Endothelial cell of umbilical vein (primary cell): ENCODE data around the gene HDAC5. TPM values are rescaled to one million over a fixed set of nuclear protein-coding genes. Genes with fewer than 3 reads are reported as not detected.

Experiments
- BruUV-seq: library from RNA; stranded (reverse); fragments of 400-500 nt; replicated peaks from 2 replicates; lab custom pipeline; 2021; lab: Mats Ljungman, UMichigan
- CTCF ChIA-PET: fragments of 300-600, 350-600 bp; sonication (Branson Sonifier 250); formaldehyde crosslinking; loops from one replicate; lab custom pipeline; 2021; ENCODE audit warnings: antibody characterized with exemption, inconsistent platforms; lab: Charles Lee
- POLR2A ChIA-PET: fragments of 300-600, 350-600 bp; sonication (Branson Sonifier 250); formaldehyde crosslinking; loops from one replicate; lab custom pipeline; 2021; ENCODE audit warnings: antibody characterized with exemption, inconsistent platforms; lab: Charles Lee
- DNase-seq: peaks from one replicate; pipeline ENCODE4 v3.0.0-alpha.2; 2011; ENCODE audit warnings: low read depth, low spot score
- FAIRE-seq: peaks from 2 replicates; lab custom pipeline; 2011; peaks lifted over from hg19 to GRCh38; lab: Jason Lieb, UNC
- H2AFZ ChIP-seq: 2 replicates; pipeline ENCODE4 v1.6.0; 2012; ENCODE audit warnings: low read depth, low read length, control low read depth, inconsistent platforms
- H3K27ac ChIP-seq: 2 replicates; pipeline ENCODE4 v1.5.1; 2011; ENCODE audit warnings: low read depth, mild to moderate bottlenecking, control low read depth, low read length, moderate library complexity; ENCODE audit not compliant: insufficient read depth
- H3K27me3 ChIP-seq, 2 experiments: 2 replicates each; pipeline versions ENCODE4 v1.6.0 to v1.6.1; 2011; ENCODE audit warnings: low read length in 2 of 2, mixed read lengths in 1 of 2; ENCODE audit not compliant: control insufficient read depth in 2 of 2, insufficient read depth in 2 of 2
- H3K36me3 ChIP-seq, 2 experiments: 2 replicates in 1 of 2; 3 replicates in 1 of 2; pipeline ENCODE4 v1.5.1; 2011; ENCODE audit warnings: low read length in 2 of 2, mild to moderate bottlenecking in 1 of 2, moderate library complexity in 1 of 2; ENCODE audit not compliant: control insufficient read depth in 2 of 2, insufficient read depth in 2 of 2; ENCODE audit errors: extremely low read depth in 1 of 2
- H3K4me1 ChIP-seq: 3 replicates; pipeline ENCODE4 v1.5.1; 2011; ENCODE audit warnings: mild to moderate bottlenecking, low read length; ENCODE audit not compliant: control insufficient read depth, insufficient read depth; ENCODE audit errors: extremely low read depth
- H3K4me2 ChIP-seq: 2 replicates; pipeline ENCODE4 v1.6.1; 2011; ENCODE audit warnings: low read length, control low read depth, mixed read lengths; ENCODE audit not compliant: insufficient read depth
- H3K4me3 ChIP-seq, 3 experiments: fragments of 200-600 bp in 1 of 3; sonication (generic), shearing (Covaris generic) in 1 of 3; replicated peaks in 1 of 3; 2 replicates each; pipeline ENCODE4 v1.5.1; 2011 to 2016; ENCODE audit warnings: control low read depth in 3 of 3, low read length in 3 of 3, mild to moderate bottlenecking in 2 of 3, inconsistent platforms in 1 of 3, low read depth in 1 of 3, moderate library complexity in 1 of 3; ENCODE audit not compliant: insufficient read depth in 1 of 3
- H3K79me2 ChIP-seq: 2 replicates; pipeline ENCODE4 v1.6.0; 2012; ENCODE audit warnings: low read length, inconsistent platforms; ENCODE audit not compliant: control insufficient read depth, insufficient read depth
- H3K9ac ChIP-seq: replicated peaks from 2 replicates; pipeline ENCODE3; 2011; ENCODE audit warnings: low read length, control low read depth; ENCODE audit not compliant: insufficient read depth; ENCODE audit errors: extremely low read depth
- H3K9me1 ChIP-seq: replicated peaks from 3 replicates; pipeline ENCODE4 v1.6.0; 2011; ENCODE audit warnings: mild to moderate bottlenecking, low read length; ENCODE audit not compliant: control insufficient read depth, insufficient read depth; ENCODE audit errors: extremely low read depth
- H3K9me3 ChIP-seq: replicated peaks from 2 replicates; pipeline ENCODE4 v1.5.1; 2012; ENCODE audit warnings: low read length, inconsistent platforms; ENCODE audit not compliant: control insufficient read depth, insufficient read depth
- H4K20me1 ChIP-seq: replicated peaks from 2 replicates; pipeline ENCODE3; 2011; ENCODE audit warnings: mild to moderate bottlenecking, low read length; ENCODE audit not compliant: control insufficient read depth, insufficient read depth; ENCODE audit errors: extremely low read depth
- EZH2 ChIP-seq: IDR thresholded peaks from 2 replicates; pipeline ENCODE4 v1.6.1; 2012; ENCODE audit warnings: borderline replicate concordance, low read depth, mild to moderate bottlenecking, moderate library complexity, low read length, inconsistent platforms; ENCODE audit not compliant: severe bottlenecking
- FOS ChIP-seq: IDR thresholded peaks from 2 replicates; pipeline ENCODE4 v1.6.1; 2011; ENCODE audit warnings: mild to moderate bottlenecking, low read length, moderate library complexity, borderline replicate concordance; ENCODE audit not compliant: insufficient read depth
- GATA2 ChIP-seq: IDR thresholded peaks from 2 replicates; pipeline ENCODE4 v1.7.0; 2011; ENCODE audit warnings: low read depth, mild to moderate bottlenecking, moderate library complexity, mixed read lengths, low read length; ENCODE audit not compliant: insufficient read length, insufficient read depth
- JUN ChIP-seq: IDR thresholded peaks from 2 replicates; pipeline ENCODE4 v1.6.1; 2011; ENCODE audit warnings: borderline replicate concordance, low read depth; ENCODE audit not compliant: insufficient read length, insufficient read depth
- MYC ChIP-seq: IDR thresholded peaks from one replicate; pipeline ENCODE4 v1.6.1; 2011; ENCODE audit warnings: mild to moderate bottlenecking, low read depth, low read length
- POLR2A ChIP-seq: IDR thresholded peaks from 2 replicates; pipeline ENCODE4 v1.6.1; 2012; ENCODE audit warnings: low read depth, mild to moderate bottlenecking, control low read depth, low read length
- POLR2AphosphoS5 ChIP-seq: IDR thresholded peaks from 2 replicates; pipeline ENCODE4 v1.6.1; 2012; ENCODE audit warnings: low read depth, mild to moderate bottlenecking, control low read depth, low read length, moderate library complexity; ENCODE audit not compliant: insufficient read depth
- dilution Hi-C: fragments of 300-500 bp; cut with MboI; formaldehyde crosslinking; loops from one replicate; pipeline ENCODE4 v1.15.0; 2019; ENCODE audit warnings: low sequenced_read_pairs; ENCODE audit not compliant: extremely low pct_ligation_motif_present
- intact Hi-C: fragments of 100-400 bp; cut with micrococcal nuclease; formaldehyde crosslinking; loops from one replicate; pipeline ENCODE4 v1.10.0; 2022
- polyA plus RNA-seq, 4 experiments: library from polyadenylated mRNA; depleted of rRNA in 3 of 4; stranded (reverse) in 3 of 4; unstranded in 1 of 4; fragments of >200 nt; gene quantifications; 2 replicates each; pipeline versions ENCODE4 v1.2.1 to v1.2.3, GENCODE V29; 2011 to 2012; ENCODE audit warnings: missing spikeins in 1 of 4
- total RNA-seq: library from RNA; stranded (reverse); gene quantifications from 2 replicates; pipeline ENCODE4 v1.2.3, GENCODE V29; 2021
- TF ChIP-seq, protein P1 (sequence below): IDR thresholded peaks from 2 replicates; pipeline ENCODE4 v1.6.1; 2011; ENCODE audit not compliant: insufficient read depth, insufficient read length
- TF ChIP-seq, protein P2 (sequence below), 2 donors: IDR thresholded peaks; 1 replicate in 1 of 2; 2 replicates in 1 of 2; pipeline ENCODE4 v1.5.1; 2011; ENCODE audit warnings: low read length in 2 of 2, mild to moderate bottlenecking in 2 of 2, moderate library complexity in 2 of 2, control low read depth in 1 of 2, inconsistent platforms in 1 of 2, low read depth in 1 of 2; ENCODE audit not compliant: insufficient read depth in 1 of 2; ENCODE audit errors: extremely low read depth in 1 of 2

Gene HDAC5
- total and polyA plus RNA-seq, 2 donors (not counting 3 experiments of a cell fraction or from before 2014, with no cell fraction given): 35.4 to 40.4 TPM

- DNase-seq (no peak), FAIRE-seq (no peak)
- Histone ChIP-seq H3K4me1 (peaks cover 2% of the 10 kb centered on the region), H2AFZ (no peak overlapping the region), H4K20me1 (no peaks in the 10 kb centered on the region), H3K27me3 (no peaks in the 10 kb centered on the region), H3K9ac (no peak overlapping the region), H3K36me3 (peaks cover 2% of the 10 kb centered on the region in 2 experiments), H3K9me1 (no peaks in the 10 kb centered on the region), H3K4me2 (no peak overlapping the region), H3K79me2 (peaks cover 13% of the 10 kb centered on the region), H3K4me3 (no peak overlapping the region), H3K27ac (no peak overlapping the region), H3K9me3 (no peaks in the 10 kb centered on the region)
- dilution Hi-C loops (no loop called here), intact Hi-C loops (no loop called here)
- POLR2A ChIA-PET: interaction anchor here (0.6 kb wide), 1 partner anchor 679 kb away, joined by 5 read pairs; no protein-coding TSS in a partner anchor
- no peak for TF ChIP-seq POLR2A
- no peak for TF ChIP-seq EZH2
- TF ChIP-seq GATA2: no peak
- no peak for TF ChIP-seq FOS
- TF ChIP-seq, protein P1, sequence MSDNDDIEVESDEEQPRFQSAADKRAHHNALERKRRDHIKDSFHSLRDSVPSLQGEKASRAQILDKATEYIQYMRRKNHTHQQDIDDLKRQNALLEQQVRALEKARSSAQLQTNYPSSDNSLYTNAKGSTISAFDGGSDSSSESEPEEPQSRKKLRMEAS: no peak
- TF ChIP-seq, protein P2, sequence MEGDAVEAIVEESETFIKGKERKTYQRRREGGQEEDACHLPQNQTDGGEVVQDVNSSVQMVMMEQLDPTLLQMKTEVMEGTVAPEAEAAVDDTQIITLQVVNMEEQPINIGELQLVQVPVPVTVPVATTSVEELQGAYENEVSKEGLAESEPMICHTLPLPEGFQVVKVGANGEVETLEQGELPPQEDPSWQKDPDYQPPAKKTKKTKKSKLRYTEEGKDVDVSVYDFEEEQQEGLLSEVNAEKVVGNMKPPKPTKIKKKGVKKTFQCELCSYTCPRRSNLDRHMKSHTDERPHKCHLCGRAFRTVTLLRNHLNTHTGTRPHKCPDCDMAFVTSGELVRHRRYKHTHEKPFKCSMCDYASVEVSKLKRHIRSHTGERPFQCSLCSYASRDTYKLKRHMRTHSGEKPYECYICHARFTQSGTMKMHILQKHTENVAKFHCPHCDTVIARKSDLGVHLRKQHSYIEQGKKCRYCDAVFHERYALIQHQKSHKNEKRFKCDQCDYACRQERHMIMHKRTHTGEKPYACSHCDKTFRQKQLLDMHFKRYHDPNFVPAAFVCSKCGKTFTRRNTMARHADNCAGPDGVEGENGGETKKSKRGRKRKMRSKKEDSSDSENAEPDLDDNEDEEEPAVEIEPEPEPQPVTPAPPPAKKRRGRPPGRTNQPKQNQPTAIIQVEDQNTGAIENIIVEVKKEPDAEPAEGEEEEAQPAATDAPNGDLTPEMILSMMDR (IDR thresholded peaks at IDR 0.05; ENCODE audit: extremely low read depth in 1 of 2, insufficient read depth in 1 of 2, low read depth in 1 of 2, low read length in 2 of 2): no peak
- TF ChIP-seq MYC: no peak
- TF ChIP-seq POLR2AphosphoS5: no peak
- TF ChIP-seq JUN: no peak
- CTCF ChIA-PET: interaction anchor here (0.7 kb wide), 1 partner anchor 202 kb away, joined by 3 read pairs; no protein-coding TSS in a partner anchor
- BruUV-seq: no TSS peak
Observed at GRCh38 chr17:44147812-44148211, 24.4 kb upstream of the HDAC5 start.
